Effector memory CD4-positive, alpha-beta T cell (primary cell): Measurements from ENCODE around the gene CCDC57.
A peak's percentile ranks its signal among the peaks of the same experiment; 100 is the strongest.

Experiments used
- DNase-seq, 3 donors: peaks; one replicate each; pipeline ENCODE4 v3.0.0-alpha.2; 2020
- H3K27ac ChIP-seq: 2 replicates; pipeline ENCODE4 v1.7.0; 2013; ENCODE audit warnings: mild to moderate bottlenecking, low read length, moderate library complexity; ENCODE audit not compliant: insufficient read depth, poor library complexity, severe bottlenecking
- H3K27me3 ChIP-seq: replicated peaks from 2 replicates; pipeline ENCODE4 v1.7.0; 2013; ENCODE audit warnings: mild to moderate bottlenecking, low read length; ENCODE audit not compliant: insufficient read depth, control insufficient read depth, poor library complexity, severe bottlenecking
- H3K36me3 ChIP-seq: 2 replicates; pipeline ENCODE4 v1.7.0; 2013; ENCODE audit warnings: mild to moderate bottlenecking, low read length, moderate library complexity; ENCODE audit not compliant: control insufficient read depth, insufficient read depth
- H3K4me1 ChIP-seq: 2 replicates; pipeline ENCODE4 v1.7.0; 2013; ENCODE audit warnings: low read length, mild to moderate bottlenecking; ENCODE audit not compliant: control insufficient read depth, insufficient read depth, poor library complexity, severe bottlenecking
- H3K4me3 ChIP-seq: 2 replicates; pipeline ENCODE4 v1.7.0; 2013; ENCODE audit warnings: low read length, low read depth, mild to moderate bottlenecking; ENCODE audit not compliant: insufficient read depth, poor library complexity, severe bottlenecking
- H3K9me3 ChIP-seq: 2 replicates; pipeline ENCODE4 v1.7.0; 2013; ENCODE audit warnings: mild to moderate bottlenecking, low read length, moderate library complexity; ENCODE audit not compliant: control insufficient read depth

CCDC57 gene

GRCh38 chr17:82167028-82167427 lies 45.6 kb downstream of the CCDC57 start:
- H3K9me3 ChIP-seq = no peaks in the 10 kb centered on the region
- H3K4me1 ChIP-seq = no peaks in the 10 kb centered on the region
- H3K4me3 ChIP-seq = no peak overlapping the region
- H3K27me3 ChIP-seq = no peaks in the 10 kb centered on the region
- H3K36me3 ChIP-seq = peaks cover 4% of the 10 kb centered on the region
- no peak for DNase-seq
- no peak overlapping the region for H3K27ac ChIP-seq

GRCh38 chr17:82164853-82165252 lies 47.8 kb downstream of the CCDC57 start:
- no peak overlapping the region for H3K27ac ChIP-seq
- H3K4me3 ChIP-seq = no peak overlapping the region
- no peaks in the 10 kb centered on the region for H3K9me3 ChIP-seq
- no peaks in the 10 kb centered on the region for H3K27me3 ChIP-seq
- peaks cover 9% of the 10 kb centered on the region for H3K36me3 ChIP-seq
- H3K4me1 ChIP-seq = no peaks in the 10 kb centered on the region
- DNase-seq = no peak

DNA sequence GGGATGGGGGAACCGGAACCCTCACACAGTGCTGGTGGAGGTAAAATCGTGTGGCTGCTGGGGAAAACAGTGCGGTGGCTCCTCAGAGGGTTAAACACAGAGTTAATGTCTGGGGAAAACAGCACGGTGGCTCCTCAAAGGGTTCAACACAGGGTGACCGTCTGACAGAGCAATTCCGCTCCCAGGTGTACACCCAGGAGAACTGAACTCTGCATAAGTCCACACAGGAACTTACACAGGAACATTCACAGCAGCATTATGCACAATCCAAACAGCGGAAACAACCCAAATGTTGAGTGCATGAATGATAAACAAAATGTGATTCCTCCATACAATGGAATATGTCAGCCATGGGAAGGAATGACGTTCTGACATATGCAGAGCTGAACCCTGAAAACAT lies 51.4 kb downstream of the CCDC57 start:
- DNase-seq = no peak
- no peaks in the 10 kb centered on the region for H3K27me3 ChIP-seq
- no peak overlapping the region for H3K4me3 ChIP-seq
- H3K36me3 ChIP-seq = peaks cover 9% of the 10 kb centered on the region
- H3K27ac ChIP-seq = no peak overlapping the region
- H3K4me1 ChIP-seq = no peaks in the 10 kb centered on the region
- no peaks in the 10 kb centered on the region for H3K9me3 ChIP-seq

- Histone ChIP-seq H3K27ac (no peak overlapping the region), H3K4me1 (no peaks in the 10 kb centered on the region), H3K9me3 (no peaks in the 10 kb centered on the region), H3K27me3 (no peaks in the 10 kb centered on the region), H3K36me3 (peaks cover 9% of the 10 kb centered on the region), H3K4me3 (no peak overlapping the region)
- no peak for DNase-seq
Observed at GRCh38 chr17:82160075-82160474, 52.6 kb downstream of the CCDC57 start.

- Histone ChIP-seq H3K9me3 (no peaks in the 10 kb centered on the region), H3K27me3 (no peaks in the 10 kb centered on the region), H3K27ac (no peak overlapping the region), H3K4me1 (no peaks in the 10 kb centered on the region), H3K36me3 (peaks cover 9% of the 10 kb centered on the region), H3K4me3 (no peak overlapping the region)
- DNase-seq = no peak
Observed at GRCh38 chr17:82158825-82159224, 53.8 kb downstream of the CCDC57 start.

DNA sequence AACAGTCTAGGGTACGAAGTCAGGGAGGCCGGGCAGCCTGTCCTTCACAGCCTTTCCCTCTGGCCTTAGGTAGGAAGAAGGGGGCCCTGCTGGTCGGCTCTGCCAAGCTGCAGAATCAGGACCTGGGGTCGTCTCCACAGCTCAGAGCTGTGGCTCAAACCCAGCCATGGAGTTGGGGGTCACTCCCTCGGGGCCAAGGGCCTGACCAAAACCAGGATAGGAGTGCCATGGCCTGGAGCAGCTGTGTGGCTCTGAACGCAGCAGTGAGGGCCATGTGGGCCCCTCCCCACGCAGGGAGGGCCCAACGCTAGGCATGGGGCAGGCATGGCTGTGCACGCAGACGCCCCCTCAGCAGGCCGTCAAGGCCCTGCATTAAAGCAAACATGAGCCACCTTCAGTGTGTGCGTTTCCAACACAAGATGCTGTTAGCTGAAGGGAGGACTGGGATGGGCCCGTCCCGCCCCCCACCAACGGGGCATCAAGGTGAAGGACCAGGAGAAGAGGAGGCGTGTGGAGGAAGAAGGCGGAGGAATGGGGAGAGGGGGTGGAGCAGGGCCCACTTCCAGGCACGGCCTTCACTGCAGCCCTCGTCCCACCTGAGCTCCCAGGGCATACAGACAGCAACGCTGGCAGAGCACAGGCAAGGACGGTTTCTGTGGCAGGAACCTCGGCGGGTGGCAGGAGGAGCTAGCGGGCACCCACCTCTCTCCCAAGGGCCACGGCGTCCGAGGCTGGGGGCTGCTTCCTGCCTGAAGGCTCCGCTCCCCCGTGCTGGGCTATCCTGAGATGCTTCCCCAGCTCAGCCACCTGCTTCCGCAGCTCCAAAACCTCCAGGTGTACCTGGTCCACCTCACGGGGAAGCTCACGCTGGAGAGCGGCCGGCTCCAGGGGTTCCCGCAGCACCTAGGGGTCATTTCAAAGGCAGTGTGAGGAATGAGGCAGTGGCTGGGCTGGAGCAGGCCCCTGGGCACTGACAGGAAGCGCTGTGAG lies 55.3 kb downstream of the CCDC57 start:
- no peaks in the 10 kb centered on the region for H3K27me3 ChIP-seq
- no peaks in the 10 kb centered on the region for H3K4me1 ChIP-seq
- peaks cover 6% of the 10 kb centered on the region for H3K36me3 ChIP-seq
- no peak overlapping the region for H3K4me3 ChIP-seq
- no peaks in the 10 kb centered on the region for H3K9me3 ChIP-seq
- DNase-seq = no peak
- no peak overlapping the region for H3K27ac ChIP-seq

- Histone ChIP-seq H3K4me3 (no peak overlapping the region), H3K27me3 (no peaks in the 10 kb centered on the region), H3K4me1 (no peaks in the 10 kb centered on the region), H3K27ac (no peak overlapping the region), H3K36me3 (peaks cover 6% of the 10 kb centered on the region), H3K9me3 (no peaks in the 10 kb centered on the region)
- no peak for DNase-seq
Observed at GRCh38 chr17:82156284-82156925, 56.2 kb downstream of the CCDC57 start.

DNA sequence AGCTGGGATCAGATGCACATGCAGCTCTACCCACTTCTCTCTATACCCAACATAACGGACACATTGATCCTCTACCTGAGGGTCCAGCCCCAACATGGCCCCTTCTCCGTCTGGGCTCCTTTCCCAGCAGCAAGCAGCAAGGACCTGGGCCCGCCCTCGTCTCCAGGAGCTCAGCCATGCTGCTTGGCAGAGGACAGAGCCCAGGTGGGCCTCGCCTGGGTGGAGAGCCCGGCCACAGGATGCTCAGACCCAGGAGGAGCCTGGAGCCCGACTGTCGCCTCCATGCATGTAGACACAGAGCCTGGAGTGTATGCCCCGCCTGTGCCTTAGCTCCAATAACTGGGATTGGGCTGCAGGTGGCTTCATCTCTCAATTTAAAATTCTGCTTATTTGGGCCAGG lies 57.0 kb downstream of the CCDC57 start:
- no peaks in the 10 kb centered on the region for H3K4me1 ChIP-seq
- no peaks in the 10 kb centered on the region for H3K27me3 ChIP-seq
- no peaks in the 10 kb centered on the region for H3K9me3 ChIP-seq
- DNase-seq = no peak
- H3K36me3 ChIP-seq = no peaks in the 10 kb centered on the region
- no peak overlapping the region for H3K4me3 ChIP-seq
- H3K27ac ChIP-seq = no peak overlapping the region

- H3K36me3 ChIP-seq = no peaks in the 10 kb centered on the region
- H3K9me3 ChIP-seq = no peaks in the 10 kb centered on the region
- no peak overlapping the region for H3K4me3 ChIP-seq
- no peaks in the 10 kb centered on the region for H3K4me1 ChIP-seq
- no peak overlapping the region for H3K27ac ChIP-seq
- H3K27me3 ChIP-seq = no peaks in the 10 kb centered on the region
- no peak for DNase-seq
Observed at GRCh38 chr17:82154881-82155331, 57.7 kb downstream of the CCDC57 start.

GRCh38 chr17:82153745-82154375 lies 58.8 kb downstream of the CCDC57 start:
- Histone ChIP-seq H3K27me3 (no peaks in the 10 kb centered on the region), H3K9me3 (no peaks in the 10 kb centered on the region), H3K4me1 (no peaks in the 10 kb centered on the region), H3K27ac (no peak overlapping the region), H3K4me3 (no peak overlapping the region), H3K36me3 (no peaks in the 10 kb centered on the region)
- peak; percentile 61 to 71 (median 66) for DNase-seq
